Measurements from ENCODE around the gene MYO7B.
"Not testable (repeated sequence)": the region's sequence is repeated elsewhere in the genome, so short reads cannot be mapped to it uniquely, and the experiment has no call there.

The MYO7B gene

DNA sequence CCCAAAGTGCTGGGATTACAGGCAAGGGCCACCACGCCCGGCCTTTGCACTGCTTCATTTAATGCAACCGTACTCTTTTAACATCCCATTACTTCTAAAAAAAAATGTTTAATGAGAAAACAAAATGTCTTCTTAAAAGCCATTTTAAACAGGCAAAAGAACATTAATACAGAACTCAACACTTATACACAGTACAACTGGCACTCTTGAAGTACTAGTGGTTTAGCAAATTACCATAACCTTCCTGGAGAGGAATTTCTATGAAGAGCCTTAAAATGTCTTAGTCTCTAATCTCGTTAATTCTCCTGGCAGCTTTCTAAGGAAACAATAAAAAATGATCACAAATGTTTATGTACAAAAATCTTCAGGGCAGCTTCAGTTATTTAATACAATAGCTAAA lies 15.1 kb upstream of the MYO7B start:
- no peak overlapping the region for H3K4me3 ChIP-seq (replicated peaks; ENCODE audit: low read depth, low read length)
- TF ChIP-seq, protein P1, sequence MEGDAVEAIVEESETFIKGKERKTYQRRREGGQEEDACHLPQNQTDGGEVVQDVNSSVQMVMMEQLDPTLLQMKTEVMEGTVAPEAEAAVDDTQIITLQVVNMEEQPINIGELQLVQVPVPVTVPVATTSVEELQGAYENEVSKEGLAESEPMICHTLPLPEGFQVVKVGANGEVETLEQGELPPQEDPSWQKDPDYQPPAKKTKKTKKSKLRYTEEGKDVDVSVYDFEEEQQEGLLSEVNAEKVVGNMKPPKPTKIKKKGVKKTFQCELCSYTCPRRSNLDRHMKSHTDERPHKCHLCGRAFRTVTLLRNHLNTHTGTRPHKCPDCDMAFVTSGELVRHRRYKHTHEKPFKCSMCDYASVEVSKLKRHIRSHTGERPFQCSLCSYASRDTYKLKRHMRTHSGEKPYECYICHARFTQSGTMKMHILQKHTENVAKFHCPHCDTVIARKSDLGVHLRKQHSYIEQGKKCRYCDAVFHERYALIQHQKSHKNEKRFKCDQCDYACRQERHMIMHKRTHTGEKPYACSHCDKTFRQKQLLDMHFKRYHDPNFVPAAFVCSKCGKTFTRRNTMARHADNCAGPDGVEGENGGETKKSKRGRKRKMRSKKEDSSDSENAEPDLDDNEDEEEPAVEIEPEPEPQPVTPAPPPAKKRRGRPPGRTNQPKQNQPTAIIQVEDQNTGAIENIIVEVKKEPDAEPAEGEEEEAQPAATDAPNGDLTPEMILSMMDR (IDR thresholded peaks at IDR 0.05; ENCODE audit: low read length, missing control alignments): no peak
- DNase-seq (ENCODE audit: low read depth): no peak

DNA sequence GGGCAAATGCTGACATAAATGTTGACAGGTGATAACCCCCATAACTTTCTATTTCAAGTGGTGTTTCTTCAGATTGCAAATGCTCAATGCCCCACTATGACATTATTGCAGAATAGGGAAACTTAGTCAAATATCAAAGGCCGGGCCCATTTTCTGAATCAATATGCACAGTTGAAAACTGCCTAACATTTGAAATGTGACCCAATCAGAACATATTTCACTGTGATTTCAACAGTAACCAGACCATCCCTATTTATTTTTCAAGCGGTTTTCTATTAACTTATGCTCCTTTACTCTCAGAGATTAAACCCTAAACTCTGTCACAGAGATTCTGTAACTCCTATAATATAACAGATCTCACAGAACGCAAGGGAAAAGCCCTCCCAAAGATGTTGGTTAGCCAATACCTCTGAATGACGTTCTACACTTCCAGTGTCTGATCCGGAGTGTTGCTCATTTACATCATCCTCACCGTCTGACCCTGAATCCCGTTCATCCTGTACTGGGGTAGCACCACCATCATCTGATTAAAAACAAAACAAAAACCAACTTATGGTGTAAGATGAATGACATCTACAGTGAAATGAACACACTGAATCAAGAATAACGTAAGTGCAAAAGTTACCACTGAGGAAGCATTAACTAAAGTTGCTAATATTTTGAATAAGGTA lies 12.1 kb upstream of the MYO7B start:
- no peak for DNase-seq (ENCODE audit: low read depth)
- no peak overlapping the region for H3K4me3 ChIP-seq (replicated peaks; ENCODE audit: low read depth, low read length)
- TF ChIP-seq, protein P1 (IDR thresholded peaks at IDR 0.05; ENCODE audit: low read length, missing control alignments): no peak

DNA sequence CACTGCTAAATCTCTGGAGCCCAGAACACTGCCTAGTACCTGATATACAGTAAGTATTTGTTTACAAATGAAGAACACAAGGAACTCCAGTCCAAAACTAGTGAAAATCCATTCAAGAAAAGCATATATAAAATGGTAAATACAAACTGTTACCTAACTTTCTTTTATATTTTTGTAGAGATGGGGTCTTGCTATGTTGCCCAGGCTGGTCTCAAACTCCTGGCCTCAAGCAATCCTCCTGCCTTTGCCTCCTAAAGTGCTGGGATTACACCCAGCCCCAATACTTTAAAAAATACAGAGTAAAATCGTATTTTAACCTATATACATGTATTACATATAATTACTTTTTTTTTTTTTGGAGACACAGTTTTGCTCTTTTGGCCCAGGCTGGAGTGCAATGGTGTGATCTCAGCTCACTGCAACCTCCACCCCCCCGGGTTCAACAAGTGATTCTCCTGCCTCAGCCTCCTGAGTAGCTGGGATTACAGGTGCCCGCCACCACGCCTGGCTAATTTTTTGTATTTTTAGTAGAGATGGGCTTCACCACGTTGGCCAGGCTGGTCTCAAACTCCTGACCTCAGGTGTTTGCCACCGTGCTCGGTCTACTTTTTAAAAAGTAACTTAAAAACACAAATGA lies 11.2 kb upstream of the MYO7B start:
- not testable (repeated sequence) for H3K4me3 ChIP-seq (replicated peaks; ENCODE audit: low read depth, low read length); DNase-seq (ENCODE audit: low read depth)

DNA sequence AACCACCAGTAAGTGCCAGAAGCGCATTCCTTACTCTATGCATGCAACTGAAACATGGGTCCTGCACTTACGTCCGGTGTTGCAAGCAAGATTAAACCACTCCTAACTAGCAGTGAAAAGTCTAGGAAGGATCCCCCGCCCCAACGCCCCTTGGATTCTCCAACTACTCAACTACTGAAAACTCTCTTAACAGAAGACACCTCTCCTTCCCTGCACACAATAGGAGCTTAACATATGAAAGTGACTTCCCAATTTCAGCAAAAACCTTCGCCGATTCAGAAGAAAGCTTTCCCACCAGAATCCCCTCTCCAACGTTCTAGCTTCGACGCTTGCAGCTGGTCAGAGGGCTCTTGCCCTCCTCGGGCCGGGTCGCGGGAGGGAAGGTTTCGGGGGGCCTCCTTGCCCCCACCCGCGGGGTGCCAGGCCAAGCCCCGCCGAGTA lies 9.8 kb upstream of the MYO7B start:
- H3K4me3 ChIP-seq (replicated peaks; ENCODE audit: low read depth, low read length): peak overlapping the region; percentile 82
- TF ChIP-seq, protein P1 (IDR thresholded peaks at IDR 0.05; ENCODE audit: low read length, missing control alignments): no peak
- peak; percentile 74 for DNase-seq (ENCODE audit: low read depth)

DNA sequence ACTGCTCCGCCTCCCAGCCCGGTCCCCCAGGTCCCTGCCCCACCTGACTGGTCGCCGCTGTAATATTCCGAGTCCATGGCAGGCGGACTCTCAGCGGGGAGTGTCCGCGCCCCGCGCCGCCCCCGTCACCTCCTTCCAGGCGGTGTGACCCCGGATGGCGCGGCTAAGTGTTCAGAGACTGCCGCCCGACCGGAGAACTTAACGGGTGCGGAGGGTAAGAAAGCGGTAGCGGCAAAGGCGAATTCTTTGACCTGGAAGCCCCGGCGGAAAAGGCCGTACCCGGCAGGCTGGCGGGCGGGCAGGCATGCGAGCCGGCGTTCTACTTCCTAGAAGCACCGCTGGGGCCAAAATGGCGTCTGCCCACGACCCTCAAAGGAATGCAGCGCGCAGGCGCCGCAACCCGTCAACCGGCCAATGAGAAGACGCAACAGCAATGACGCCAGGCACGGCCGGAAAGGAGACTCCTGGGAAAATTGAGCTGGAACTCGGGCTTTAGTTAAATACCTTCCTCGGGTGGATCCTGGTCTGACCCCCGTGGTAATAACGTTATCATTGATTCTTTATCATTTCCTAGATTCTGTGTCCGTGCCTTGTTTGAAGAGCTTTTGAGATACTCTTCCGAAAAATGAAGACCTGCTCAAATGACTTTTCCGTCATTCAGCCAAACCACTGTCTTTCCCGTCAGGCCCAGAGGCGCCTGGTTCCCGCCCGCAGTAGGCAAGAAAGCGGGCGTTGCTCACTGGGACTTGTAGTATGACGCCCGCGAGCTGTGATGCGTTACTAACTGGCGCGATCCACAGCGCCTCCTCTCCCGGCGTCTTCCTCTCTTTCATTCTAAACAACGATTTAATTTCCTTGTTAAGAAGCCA lies 9.1 kb upstream of the MYO7B start, which contains the start of gene IWS1:
TSS of gene IWS1 (minus strand) at position 358 of the 869 bp plus-strand sequence. CDS start at position 77, 281 bp downstream.
- TF ChIP-seq, protein P1 (IDR thresholded peaks at IDR 0.05; ENCODE audit: low read length, missing control alignments): peak; percentile 9
- peak within 1 kb of the TSS; percentile 82 for H3K4me3 ChIP-seq (replicated peaks; ENCODE audit: low read depth, low read length)
- peak; percentile 98 for DNase-seq (ENCODE audit: low read depth)

DNA sequence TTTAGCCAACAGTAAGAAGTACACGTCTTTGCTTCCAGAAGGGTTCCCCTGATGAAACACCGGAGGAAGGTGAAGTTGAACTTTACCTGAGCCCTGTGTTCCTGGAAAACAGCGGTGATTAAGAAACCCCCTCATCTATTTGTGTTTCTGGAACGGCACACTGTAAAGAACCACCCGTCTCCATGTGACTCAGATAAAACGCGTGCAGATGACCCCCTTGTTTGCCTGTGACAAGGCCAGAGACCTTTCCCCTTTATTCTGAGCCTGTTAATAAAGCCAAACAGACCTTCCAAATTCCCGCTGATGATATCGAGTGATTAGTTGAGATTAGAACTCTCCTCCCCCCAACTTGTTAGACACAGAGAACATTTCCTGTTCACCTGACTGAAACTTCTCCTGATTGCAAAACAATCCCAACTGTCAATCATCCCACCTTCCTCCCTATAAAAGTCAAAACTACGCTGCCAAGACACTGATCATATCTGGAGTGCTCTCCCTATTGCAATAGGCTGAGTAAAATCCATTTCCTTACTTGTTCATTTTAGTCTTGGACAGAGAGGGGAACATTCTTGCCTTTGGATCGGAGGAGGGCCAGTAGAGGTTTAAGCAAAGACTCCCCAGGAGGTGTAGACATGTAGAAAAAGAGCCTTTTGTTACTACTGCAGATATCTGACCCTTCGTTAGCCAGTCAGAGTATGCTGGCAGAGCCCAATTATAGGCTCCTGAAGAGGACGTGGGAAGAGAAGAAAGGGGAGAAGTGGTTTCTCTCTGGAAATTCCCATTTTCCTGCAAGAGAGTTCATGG lies 8.3 kb upstream of the MYO7B start:
- TF ChIP-seq, protein P1 (IDR thresholded peaks at IDR 0.05; ENCODE audit: low read length, missing control alignments): no peak
- H3K4me3 ChIP-seq (replicated peaks; ENCODE audit: low read depth, low read length): peak overlapping the region; percentile 82
- no peak for DNase-seq (ENCODE audit: low read depth)
